Measurements from ENCODE around the gene RUNX2.
"Not testable (repeated sequence)": the region's sequence is repeated elsewhere in the genome, so short reads cannot be mapped to it uniquely, and the experiment has no call there.

The RUNX2 gene

GRCh38 chr6:45327956-45328522 lies at the start of gene RUNX2:
RUNX2 (plus strand) TSS chr6:45328330; CDS start chr6:45328727, 397 bp downstream.
- DNase-seq: no peak

GRCh38 chr6:45278367-45278766 lies 49.8 kb upstream of the RUNX2 start:
- no peak for DNase-seq

- DNase-seq: not testable (repeated sequence)
These were observed 41.4 kb upstream of the RUNX2 start for GRCh38 chr6:45286707-45287106.

- no peak for DNase-seq
These were observed 38.2 kb upstream of the RUNX2 start for GRCh38 chr6:45289751-45290514.

- no peak for DNase-seq
These were observed 34.8 kb upstream of the RUNX2 start for GRCh38 chr6:45293306-45293705.

GRCh38 chr6:45294065-45294701 lies 33.9 kb upstream of the RUNX2 start:
- not testable (repeated sequence) for DNase-seq

- no peak for DNase-seq
These were observed 30.8 kb upstream of the RUNX2 start for GRCh38 chr6:45297320-45297719.

- no peak for DNase-seq
These were observed 29.0 kb upstream of the RUNX2 start for GRCh38 chr6:45299096-45299581.

- no peak for DNase-seq
These were observed 27.4 kb upstream of the RUNX2 start for GRCh38 chr6:45300736-45301135.

GRCh38 chr6:45301348-45302142 lies 26.6 kb upstream of the RUNX2 start:
- DNase-seq: no peak

GRCh38 chr6:45302832-45303231 lies 25.3 kb upstream of the RUNX2 start:
- DNase-seq: no peak

- no peak for DNase-seq
These were observed 22.6 kb upstream of the RUNX2 start for GRCh38 chr6:45305546-45305945.

GRCh38 chr6:45310118-45310788 lies 17.9 kb upstream of the RUNX2 start:
- DNase-seq: no peak

GRCh38 chr6:45314146-45314545 lies 14.0 kb upstream of the RUNX2 start:
- no peak for DNase-seq

- no peak for DNase-seq
These were observed 7.8 kb upstream of the RUNX2 start for GRCh38 chr6:45320349-45320748.

GRCh38 chr6:45323656-45324224 lies 4.4 kb upstream of the RUNX2 start:
- no peak for DNase-seq

- DNase-seq: no peak
These were observed 1.3 kb upstream of the RUNX2 start for GRCh38 chr6:45326698-45327417.

GRCh38 chr6:45328523-45328922 lies 393 bp downstream of the RUNX2 start:
- no peak for DNase-seq

GRCh38 chr6:45344900-45345299 lies 16.8 kb downstream of the RUNX2 start:
- DNase-seq: no peak

- DNase-seq: no peak
These were observed 22.1 kb downstream of the RUNX2 start for GRCh38 chr6:45350186-45350710.

- no peak for DNase-seq
These were observed 22.9 kb downstream of the RUNX2 start for GRCh38 chr6:45351076-45351475.
